HepG2 (cell line): ENCODE results near the gene SDR42E2. TPM values are rescaled to one million over a fixed set of nuclear protein-coding genes. Genes with fewer than 3 reads are reported as not detected.
A peak's percentile ranks its signal among the peaks of the same experiment; 100 is the strongest.

Experiments used
- BRD4 ChIP-seq: sonication (generic); formaldehyde crosslinking; IDR thresholded peaks from 2 replicates; pipeline ENCODE4 v1.4.0; 2020; ENCODE audit warnings: missing genetic modification reagents
- FOXK2 ChIP-seq: fragments of 450-650 bp; IDR thresholded peaks from 2 replicates; pipeline ENCODE4 v1.6.1; 2016
- GPN1 ChIP-seq: sonication (generic); formaldehyde crosslinking; IDR thresholded peaks from 2 replicates; pipeline ENCODE4 v1.5.1; 2020; ENCODE audit warnings: missing genetic modification reagents, borderline replicate concordance
- HCFC1 ChIP-seq: fragments of 150-350 bp; IDR thresholded peaks from 2 replicates; pipeline ENCODE4 v1.6.1; 2014; ENCODE audit warnings: low read depth, low read length
- HDAC1 ChIP-seq: sonication (generic); formaldehyde crosslinking; IDR thresholded peaks from 2 replicates; pipeline ENCODE4 v1.5.1; 2020; ENCODE audit warnings: mild to moderate bottlenecking, missing genetic modification reagents
- HNRNPK ChIP-seq: fragments of 200-400 bp; formaldehyde crosslinking; IDR thresholded peaks from 2 replicates; pipeline ENCODE4 v1.6.1; 2018; ENCODE audit warnings: low read length, low read depth, moderate library complexity, mild to moderate bottlenecking; ENCODE audit not compliant: poor library complexity, severe bottlenecking
- KDM1A ChIP-seq: IDR thresholded peaks from 2 replicates; pipeline ENCODE4 v1.6.1; 2016; ENCODE audit warnings: missing compliant biosample characterization
- NFATC3 ChIP-seq: sonication (generic); formaldehyde crosslinking; IDR thresholded peaks from 2 replicates; pipeline ENCODE4 v1.5.1; 2020; ENCODE audit warnings: mild to moderate bottlenecking, missing genetic modification reagents
- NFIB ChIP-seq: sonication (generic); formaldehyde crosslinking; IDR thresholded peaks from 2 replicates; pipeline ENCODE4 v1.9.0; 2021; ENCODE audit warnings: missing genetic modification reagents, mild to moderate bottlenecking, borderline replicate concordance
- NR2F1 ChIP-seq, 2 experiments: fragments of 450-650 bp in 1 of 2; formaldehyde crosslinking in 1 of 2; IDR thresholded peaks; 2 replicates each; pipeline versions ENCODE4 v1.5.0 to v1.6.1; 2016 to 2020; ENCODE audit warnings: mild to moderate bottlenecking in 1 of 2, missing compliant biosample characterization in 1 of 2, missing genetic modification reagents in 1 of 2, moderate library complexity in 1 of 2
- PAX8 ChIP-seq: sonication (generic); formaldehyde crosslinking; IDR thresholded peaks from 2 replicates; pipeline ENCODE4 v1.8.0; 2022; ENCODE audit warnings: mild to moderate bottlenecking, missing genetic modification reagents, borderline replicate concordance
- REXO4 ChIP-seq: sonication (generic); formaldehyde crosslinking; IDR thresholded peaks from 2 replicates; pipeline ENCODE4 v1.8.0; 2022; ENCODE audit warnings: missing genetic modification reagents, mild to moderate bottlenecking, borderline replicate concordance
- SALL2 ChIP-seq: sonication (generic); formaldehyde crosslinking; IDR thresholded peaks from 2 replicates; pipeline ENCODE4 v1.8.1; 2023; ENCODE audit warnings: mild to moderate bottlenecking, missing genetic modification reagents, inconsistent platforms
- SMC3 ChIP-seq: IDR thresholded peaks from 2 replicates; pipeline ENCODE4 v1.6.1; 2011; ENCODE audit warnings: low read length, improper control_type of control experiment
- SP2 ChIP-seq: sonication (generic); formaldehyde crosslinking; IDR thresholded peaks from 2 replicates; pipeline ENCODE4 v1.5.1; 2020; ENCODE audit warnings: mild to moderate bottlenecking, missing genetic modification reagents
- SP5 ChIP-seq: IDR thresholded peaks from 2 replicates; pipeline ENCODE4 v1.6.1; 2016; ENCODE audit warnings: low read depth, borderline replicate concordance
- ZBTB21 ChIP-seq: sonication (generic); formaldehyde crosslinking; IDR thresholded peaks from 2 replicates; pipeline ENCODE4 v1.4.0; 2020; ENCODE audit warnings: missing genetic modification reagents
- ZNF296 ChIP-seq: sonication (generic); formaldehyde crosslinking; conservative IDR thresholded peaks from 2 replicates; pipeline ENCODE4 v1.5.0; 2020; ENCODE audit warnings: mild to moderate bottlenecking, missing genetic modification reagents
- ZNF34 ChIP-seq: sonication (generic); formaldehyde crosslinking; IDR thresholded peaks from 2 replicates; pipeline ENCODE4 v1.4.0; 2020; ENCODE audit warnings: mild to moderate bottlenecking, missing genetic modification reagents, borderline replicate concordance
- ZNF382 ChIP-seq: sonication (generic); formaldehyde crosslinking; IDR thresholded peaks from 2 replicates; pipeline ENCODE4 v1.5.0; 2020; ENCODE audit warnings: missing genetic modification reagents, mild to moderate bottlenecking, borderline replicate concordance
- ZNF546 ChIP-seq: sonication (generic); formaldehyde crosslinking; conservative IDR thresholded peaks from 2 replicates; pipeline ENCODE4 v1.8.1; 2023; ENCODE audit warnings: mild to moderate bottlenecking, missing genetic modification reagents
- ZNF607 ChIP-seq: sonication (generic); formaldehyde crosslinking; IDR thresholded peaks from 2 replicates; pipeline ENCODE4 v1.5.1; 2020; ENCODE audit warnings: missing genetic modification reagents, mild to moderate bottlenecking, borderline replicate concordance
- ZNF768 ChIP-seq: sonication (generic); formaldehyde crosslinking; IDR thresholded peaks from 2 replicates; pipeline ENCODE4 v1.4.0; 2020; ENCODE audit warnings: missing genetic modification reagents
- ZNF777 ChIP-seq: sonication (generic); formaldehyde crosslinking; IDR thresholded peaks from 2 replicates; pipeline ENCODE4 v1.4.0; 2020; ENCODE audit warnings: missing genetic modification reagents
- ZNF800 ChIP-seq: sonication (generic); formaldehyde crosslinking; IDR thresholded peaks from 2 replicates; pipeline ENCODE4 v1.4.0; 2020; ENCODE audit warnings: missing genetic modification reagents
- polyA plus RNA-seq, 8 experiments: library from polyadenylated mRNA; depleted of rRNA in 3 of 8; stranded (reverse) in 7 of 8; unstranded in 1 of 8; fragments of >200 nt; fragmentation: Illumina TruSeq in 4 of 8; extraction: Trizol in 4 of 8; gene quantifications; 2 replicates each; pipeline versions ENCODE4 v1.2.1 to v1.2.3, GENCODE V29; 2011 to 2016; ENCODE audit warnings: low read depth in 4 of 8, missing spikeins in 1 of 8, mixed read lengths in 1 of 8; ENCODE audit not compliant: insufficient read depth in 1 of 8
- total RNA-seq, 5 experiments: library from RNA; depleted of rRNA; stranded (reverse); fragments of >200 nt; fragmentation: Illumina TruSeq; extraction: Trizol; gene quantifications; 2 replicates each; pipeline ENCODE4 v1.2.3, GENCODE V29; 2016; ENCODE audit warnings: low read depth in 1 of 5
- TF ChIP-seq, protein P1 (sequence below): sonication (generic); formaldehyde crosslinking; IDR thresholded peaks from 2 replicates; pipeline ENCODE4 v1.5.0; 2020; ENCODE audit warnings: missing genetic modification reagents
- TF ChIP-seq, protein P2 (sequence below): sonication (generic); formaldehyde crosslinking; IDR thresholded peaks from 2 replicates; pipeline ENCODE4 v1.8.0; 2023; ENCODE audit warnings: mild to moderate bottlenecking, missing genetic modification reagents

SDR42E2 gene
- total and polyA plus RNA-seq, 2 of the 13 experiments (the other 11 are each of a cell fraction or from before 2014, with no cell fraction given), result 0.05 to 0.11 TPM

- TF ChIP-seq, protein P1, sequence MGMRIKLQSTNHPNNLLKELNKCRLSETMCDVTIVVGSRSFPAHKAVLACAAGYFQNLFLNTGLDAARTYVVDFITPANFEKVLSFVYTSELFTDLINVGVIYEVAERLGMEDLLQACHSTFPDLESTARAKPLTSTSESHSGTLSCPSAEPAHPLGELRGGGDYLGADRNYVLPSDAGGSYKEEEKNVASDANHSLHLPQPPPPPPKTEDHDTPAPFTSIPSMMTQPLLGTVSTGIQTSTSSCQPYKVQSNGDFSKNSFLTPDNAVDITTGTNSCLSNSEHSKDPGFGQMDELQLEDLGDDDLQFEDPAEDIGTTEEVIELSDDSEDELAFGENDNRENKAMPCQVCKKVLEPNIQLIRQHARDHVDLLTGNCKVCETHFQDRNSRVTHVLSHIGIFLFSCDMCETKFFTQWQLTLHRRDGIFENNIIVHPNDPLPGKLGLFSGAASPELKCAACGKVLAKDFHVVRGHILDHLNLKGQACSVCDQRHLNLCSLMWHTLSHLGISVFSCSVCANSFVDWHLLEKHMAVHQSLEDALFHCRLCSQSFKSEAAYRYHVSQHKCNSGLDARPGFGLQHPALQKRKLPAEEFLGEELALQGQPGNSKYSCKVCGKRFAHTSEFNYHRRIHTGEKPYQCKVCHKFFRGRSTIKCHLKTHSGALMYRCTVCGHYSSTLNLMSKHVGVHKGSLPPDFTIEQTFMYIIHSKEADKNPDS (CRISPR knock-in tag), result 0 out of 2 replicates have a peak, but pooled peaks have one; percentile 1
- TF ChIP-seq HDAC1 (CRISPR knock-in tag) (no peak), ZNF34 (CRISPR knock-in tag) (no peak; the same call in 1 of the 2 replicates), SALL2 (CRISPR knock-in tag) (peak; percentile 69; the same call in 1 of the 2 replicates), FOXK2 (no peak), REXO4 (no peak), SP2 (no peak), NR2F1 (CRISPR knock-in tag; IDR thresholded peaks at IDR 0.05) (no peak), HCFC1 (0 out of 2 replicates have a peak, but pooled peaks have one; percentile 23), SP5 (CRISPR knock-in tag) (peak; percentile 23; the same call in 1 of the 2 replicates), ZNF546 (CRISPR knock-in tag) (no peak; the same call in 1 of the 2 replicates), NFIB (CRISPR knock-in tag) (no peak), KDM1A (CRISPR knock-in tag) (no peak), BRD4 (CRISPR knock-in tag) (no peak), ZNF607 (CRISPR knock-in tag) (no peak), GPN1 (CRISPR knock-in tag) (no peak), ZNF768 (CRISPR knock-in tag) (peak; percentile 89), NFATC3 (CRISPR knock-in tag) (no peak), SMC3 (peak; percentile 97), ZBTB21 (CRISPR knock-in tag) (no peak), ZNF296 (CRISPR knock-in tag) (no peak), PAX8 (CRISPR knock-in tag) (no peak), ZNF800 (peak; percentile 80), HNRNPK (no peak), ZNF382 (CRISPR knock-in tag) (no peak), ZNF777 (0 out of 2 replicates have a peak, but pooled peaks have one; percentile 17)
- TF ChIP-seq, protein P2, sequence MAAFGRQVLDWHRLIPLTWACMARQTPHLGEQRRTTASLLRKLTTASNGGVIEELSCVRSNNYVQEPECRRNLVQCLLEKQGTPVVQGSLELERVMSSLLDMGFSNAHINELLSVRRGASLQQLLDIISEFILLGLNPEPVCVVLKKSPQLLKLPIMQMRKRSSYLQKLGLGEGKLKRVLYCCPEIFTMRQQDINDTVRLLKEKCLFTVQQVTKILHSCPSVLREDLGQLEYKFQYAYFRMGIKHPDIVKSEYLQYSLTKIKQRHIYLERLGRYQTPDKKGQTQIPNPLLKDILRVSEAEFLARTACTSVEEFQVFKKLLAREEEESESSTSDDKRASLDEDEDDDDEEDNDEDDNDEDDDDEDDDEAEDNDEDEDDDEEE (CRISPR knock-in tag), result no peak
Observed at GRCh38 chr16:22188595-22189442, 26.5 kb downstream of the SDR42E2 start (continued).
